A673 (cell line): ENCODE data around the gene IL23R.

Experiments
- EZH2 ChIP-seq: fragments of 200-600 bp; sonication (generic); IDR thresholded peaks from 2 replicates; pipeline ENCODE4 v1.6.1; 2017; ENCODE audit warnings: borderline replicate concordance, low read depth, mild to moderate bottlenecking, mixed read lengths, antibody characterized with exemption, low read length; ENCODE audit not compliant: poor library complexity, severe bottlenecking
- TF ChIP-seq, protein P1 (sequence below): fragments of 300-800, 200-600 bp; sonication (generic); conservative IDR thresholded peaks from 2 replicates; pipeline ENCODE4 v1.5.1; 2017; ENCODE audit warnings: low read depth, mild to moderate bottlenecking, antibody characterized with exemption, low read length, moderate library complexity, mixed read lengths

GRCh38 chr1:67120855-67121619 lies 45.2 kb upstream of the IL23R start:
- TF ChIP-seq, protein P1, sequence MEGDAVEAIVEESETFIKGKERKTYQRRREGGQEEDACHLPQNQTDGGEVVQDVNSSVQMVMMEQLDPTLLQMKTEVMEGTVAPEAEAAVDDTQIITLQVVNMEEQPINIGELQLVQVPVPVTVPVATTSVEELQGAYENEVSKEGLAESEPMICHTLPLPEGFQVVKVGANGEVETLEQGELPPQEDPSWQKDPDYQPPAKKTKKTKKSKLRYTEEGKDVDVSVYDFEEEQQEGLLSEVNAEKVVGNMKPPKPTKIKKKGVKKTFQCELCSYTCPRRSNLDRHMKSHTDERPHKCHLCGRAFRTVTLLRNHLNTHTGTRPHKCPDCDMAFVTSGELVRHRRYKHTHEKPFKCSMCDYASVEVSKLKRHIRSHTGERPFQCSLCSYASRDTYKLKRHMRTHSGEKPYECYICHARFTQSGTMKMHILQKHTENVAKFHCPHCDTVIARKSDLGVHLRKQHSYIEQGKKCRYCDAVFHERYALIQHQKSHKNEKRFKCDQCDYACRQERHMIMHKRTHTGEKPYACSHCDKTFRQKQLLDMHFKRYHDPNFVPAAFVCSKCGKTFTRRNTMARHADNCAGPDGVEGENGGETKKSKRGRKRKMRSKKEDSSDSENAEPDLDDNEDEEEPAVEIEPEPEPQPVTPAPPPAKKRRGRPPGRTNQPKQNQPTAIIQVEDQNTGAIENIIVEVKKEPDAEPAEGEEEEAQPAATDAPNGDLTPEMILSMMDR = no peak
- TF ChIP-seq EZH2 = no peak
